GM19468 (cell line): ENCODE data around the gene MAP10.

ENCODE experiments used
- ATAC-seq: cut with Tn5 transposase; IDR thresholded peaks from one replicate; pipeline ENCODE4 v1.9.1; 2021; ENCODE audit warnings: mild to moderate bottlenecking, moderate library complexity, moderate number of reproducible peaks; ENCODE audit not compliant: unreplicated experiment; ENCODE audit errors: extremely low read depth

The MAP10 gene

DNA sequence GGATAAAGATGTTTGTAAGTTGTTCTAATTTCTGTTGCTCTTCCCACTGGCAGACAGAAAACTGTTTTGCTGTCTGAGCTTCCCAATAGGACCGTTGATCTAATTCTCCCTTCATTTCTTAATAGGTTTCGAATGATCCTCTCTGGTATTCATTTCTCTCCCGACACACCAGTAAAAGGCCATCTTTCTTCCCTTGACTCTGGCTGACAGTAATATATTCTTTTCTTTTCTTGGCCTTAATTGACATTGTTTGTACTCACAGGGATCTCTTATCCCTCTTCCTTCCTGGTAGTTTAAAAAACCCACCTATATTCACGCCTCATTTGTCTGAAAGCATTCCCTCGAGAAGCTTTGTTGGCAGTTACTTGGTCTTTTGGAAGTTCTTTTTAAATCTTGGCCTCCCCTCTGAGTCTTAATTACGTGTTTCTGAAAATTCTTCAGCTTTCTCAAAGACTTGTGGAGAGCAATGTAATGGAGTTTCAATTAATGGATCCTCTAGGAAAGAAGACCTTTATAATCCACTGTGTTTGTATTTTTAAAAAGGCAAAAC lies 40.3 kb downstream of the MAP10 start:
- ATAC-seq: no peak

GRCh38 chr1:232851532-232851931 lies 46.3 kb downstream of the MAP10 start:
- ATAC-seq: no peak

GRCh38 chr1:232853994-232854797 lies 49.0 kb downstream of the MAP10 start:
- ATAC-seq: no peak

DNA sequence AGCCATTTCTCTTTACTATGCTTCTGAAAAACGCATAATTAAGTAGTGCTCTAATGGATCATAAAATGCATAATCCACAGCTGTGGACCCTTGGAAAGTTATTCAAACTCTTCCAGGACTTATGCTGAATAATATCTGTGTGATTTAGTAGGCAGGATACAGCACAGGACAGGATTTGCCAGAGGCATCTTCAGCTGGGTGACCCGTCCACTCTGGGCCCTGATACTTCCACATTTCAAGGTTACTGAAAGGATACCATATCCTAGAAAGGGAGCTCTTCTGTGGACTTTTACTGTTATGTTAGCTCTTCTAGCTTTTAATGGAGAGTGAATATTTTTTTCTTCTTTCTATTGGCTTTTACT lies 49.6 kb downstream of the MAP10 start:
- no peak for ATAC-seq

DNA sequence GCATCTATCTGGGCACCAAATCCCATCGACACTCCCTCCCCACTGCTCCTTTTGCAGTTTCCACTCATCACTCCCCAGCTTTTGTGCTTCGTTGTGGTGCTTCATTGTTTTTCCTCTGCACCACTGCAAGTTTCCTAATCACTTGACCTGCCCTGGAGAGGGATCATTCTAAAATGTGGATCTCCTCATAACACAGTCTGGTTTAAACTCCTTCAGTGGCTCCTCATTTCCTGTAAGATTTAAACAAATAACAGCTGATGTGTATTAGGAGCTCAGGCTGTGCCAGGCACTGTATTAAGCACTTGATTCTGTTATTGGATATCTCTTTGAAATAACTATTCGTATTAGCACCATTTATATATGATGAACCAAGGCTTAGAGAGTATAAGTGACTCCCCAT lies 51.3 kb downstream of the MAP10 start:
- no peak for ATAC-seq
